BLaER1 (cell line): ENCODE data around the gene ADAP2.
"Not testable (repeated sequence)": the region's sequence is repeated elsewhere in the genome, so short reads cannot be mapped to it uniquely, and the experiment has no call there.

Source experiments
- H3K27ac ChIP-seq: shearing (Covaris generic); formaldehyde crosslinking; 2 replicates; pipeline ENCODE4 v1.8.1; 2022
- H3K27me3 ChIP-seq: shearing (Covaris generic); formaldehyde crosslinking; 2 replicates; pipeline ENCODE4 v1.8.1; 2022
- H3K36me3 ChIP-seq: shearing (Covaris generic); formaldehyde crosslinking; 2 replicates; pipeline ENCODE4 v1.8.1; 2022
- H3K4me1 ChIP-seq: shearing (Covaris generic); formaldehyde crosslinking; 2 replicates; pipeline ENCODE4 v1.8.1; 2022
- H3K4me2 ChIP-seq: shearing (Covaris generic); formaldehyde crosslinking; 2 replicates; pipeline ENCODE4 v1.8.1; 2022
- H3K4me3 ChIP-seq: shearing (Covaris generic); formaldehyde crosslinking; 2 replicates; pipeline ENCODE4 v1.8.1; 2022
- H3K9ac ChIP-seq: shearing (Covaris generic); formaldehyde crosslinking; 2 replicates; pipeline ENCODE4 v1.8.1; 2022
- H3K9me3 ChIP-seq: shearing (Covaris generic); formaldehyde crosslinking; 2 replicates; pipeline ENCODE4 v1.8.1; 2022
- H4K20me1 ChIP-seq: shearing (Covaris generic); formaldehyde crosslinking; 2 replicates; pipeline ENCODE4 v1.8.1; 2022
- Cebpa-rat ChIP-seq: shearing (Covaris generic); IDR thresholded peaks from 2 replicates; pipeline ENCODE4 v1.8.1; 2022

The ADAP2 gene, protein sequence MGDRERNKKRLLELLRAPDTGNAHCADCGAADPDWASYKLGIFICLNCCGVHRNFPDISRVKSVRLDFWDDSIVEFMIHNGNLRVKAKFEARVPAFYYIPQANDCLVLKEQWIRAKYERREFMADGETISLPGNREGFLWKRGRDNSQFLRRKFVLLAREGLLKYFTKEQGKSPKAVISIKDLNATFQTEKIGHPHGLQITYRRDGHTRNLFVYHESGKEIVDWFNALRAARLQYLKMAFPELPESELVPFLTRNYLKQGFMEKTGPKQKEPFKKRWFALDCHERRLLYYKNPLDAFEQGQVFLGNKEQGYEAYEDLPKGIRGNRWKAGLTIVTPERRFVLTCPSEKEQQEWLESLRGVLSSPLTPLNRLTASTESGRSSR

GRCh38 chr17:30921544-30922196 is at the start of gene ADAP2:
TSS of gene ADAP2 (plus strand) at chr17:30921945. CDS start at chr17:30922015, 70 bp downstream.
- Histone ChIP-seq H3K4me1 (no peaks in the 10 kb centered on the region), H3K27me3 (peaks cover 49% of the 10 kb centered on the region), H3K9ac (no peak within 1 kb of the TSS), H4K20me1 (0 out of 2 replicates have a peak, but pooled peaks cover 5% of the 10 kb centered on the region), H3K9me3 (no peaks in the 10 kb centered on the region), H3K36me3 (no peaks in the 10 kb centered on the region), H3K4me2 (no peak within 1 kb of the TSS), H3K4me3 (no peak within 1 kb of the TSS), H3K27ac (no peak within 1 kb of the TSS)
- no peak for TF ChIP-seq Cebpa-rat

DNA sequence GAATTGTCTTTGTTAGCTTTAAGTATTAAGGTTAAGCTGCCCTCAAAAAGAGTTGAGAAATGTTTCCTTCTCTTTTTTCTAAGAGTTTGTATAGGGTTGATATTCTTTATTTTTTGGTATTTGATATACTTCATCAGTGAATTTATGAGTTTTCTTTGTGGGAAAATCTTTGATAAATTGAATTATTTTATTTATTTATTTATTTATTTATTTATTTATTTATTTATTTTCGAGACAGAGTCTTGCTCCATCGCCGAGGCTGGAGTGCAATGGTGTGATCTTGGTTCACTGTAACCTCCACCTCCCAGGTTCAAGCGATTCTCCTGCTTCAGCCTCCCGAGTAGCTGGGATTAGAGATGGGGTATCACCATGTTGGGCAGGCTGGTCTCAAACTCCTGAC is 35.6 kb upstream of the ADAP2 start:
- Histone ChIP-seq H4K20me1 (no peaks in the 10 kb centered on the region), H3K9ac (no peak overlapping the region), H3K9me3 (no peaks in the 10 kb centered on the region), H3K4me3 (no peak overlapping the region), H3K27ac (no peak overlapping the region), H3K4me1 (no peaks in the 10 kb centered on the region), H3K27me3 (no peaks in the 10 kb centered on the region), H3K4me2 (no peak overlapping the region), H3K36me3 (peaks cover 92% of the 10 kb centered on the region)
- TF ChIP-seq Cebpa-rat: no peak

- Histone ChIP-seq H3K9ac (no peak overlapping the region), H3K36me3 (peaks cover 80% of the 10 kb centered on the region), H4K20me1 (no peaks in the 10 kb centered on the region), H3K4me2 (no peak overlapping the region), H3K27me3 (no peaks in the 10 kb centered on the region), H3K9me3 (no peaks in the 10 kb centered on the region), H3K4me1 (peaks cover 10% of the 10 kb centered on the region; the same call in 1 of the 2 replicates), H3K4me3 (no peak overlapping the region), H3K27ac (no peak overlapping the region)
- TF ChIP-seq Cebpa-rat: no peak
Observed at GRCh38 chr17:30894236-30894635, 27.5 kb upstream of the ADAP2 start.

- peaks cover 81% of the 10 kb centered on the region for H3K36me3 ChIP-seq
- H3K27me3 ChIP-seq: no peaks in the 10 kb centered on the region
- no peak overlapping the region for H3K4me3 ChIP-seq
- H3K9me3 ChIP-seq: no peaks in the 10 kb centered on the region
- H3K4me1 ChIP-seq: peaks cover 10% of the 10 kb centered on the region; the same call in 1 of the 2 replicates
- no peak overlapping the region for H3K4me2 ChIP-seq
- 0 out of 2 replicates have a peak, but pooled peaks cover 10% of the 10 kb centered on the region for H4K20me1 ChIP-seq
- H3K27ac ChIP-seq: no peak overlapping the region
- H3K9ac ChIP-seq: no peak overlapping the region
- no peak for TF ChIP-seq Cebpa-rat
Observed at GRCh38 chr17:30897311-30897710, 24.4 kb upstream of the ADAP2 start.

- H3K27ac ChIP-seq: peak overlapping the region; percentile 93
- 0 out of 2 replicates have a peak, but pooled peaks cover 11% of the 10 kb centered on the region for H4K20me1 ChIP-seq
- H3K4me1 ChIP-seq: peaks cover 31% of the 10 kb centered on the region
- H3K4me3 ChIP-seq: peak overlapping the region; percentile 89
- H3K9me3 ChIP-seq: no peaks in the 10 kb centered on the region
- no peak for TF ChIP-seq Cebpa-rat
- H3K36me3 ChIP-seq: peaks cover 34% of the 10 kb centered on the region
- H3K9ac ChIP-seq: peak overlapping the region; percentile 97
- H3K27me3 ChIP-seq: no peaks in the 10 kb centered on the region
- H3K4me2 ChIP-seq: peak overlapping the region; percentile 79
Observed at GRCh38 chr17:30905742-30906100, 16.0 kb upstream of the ADAP2 start.

DNA sequence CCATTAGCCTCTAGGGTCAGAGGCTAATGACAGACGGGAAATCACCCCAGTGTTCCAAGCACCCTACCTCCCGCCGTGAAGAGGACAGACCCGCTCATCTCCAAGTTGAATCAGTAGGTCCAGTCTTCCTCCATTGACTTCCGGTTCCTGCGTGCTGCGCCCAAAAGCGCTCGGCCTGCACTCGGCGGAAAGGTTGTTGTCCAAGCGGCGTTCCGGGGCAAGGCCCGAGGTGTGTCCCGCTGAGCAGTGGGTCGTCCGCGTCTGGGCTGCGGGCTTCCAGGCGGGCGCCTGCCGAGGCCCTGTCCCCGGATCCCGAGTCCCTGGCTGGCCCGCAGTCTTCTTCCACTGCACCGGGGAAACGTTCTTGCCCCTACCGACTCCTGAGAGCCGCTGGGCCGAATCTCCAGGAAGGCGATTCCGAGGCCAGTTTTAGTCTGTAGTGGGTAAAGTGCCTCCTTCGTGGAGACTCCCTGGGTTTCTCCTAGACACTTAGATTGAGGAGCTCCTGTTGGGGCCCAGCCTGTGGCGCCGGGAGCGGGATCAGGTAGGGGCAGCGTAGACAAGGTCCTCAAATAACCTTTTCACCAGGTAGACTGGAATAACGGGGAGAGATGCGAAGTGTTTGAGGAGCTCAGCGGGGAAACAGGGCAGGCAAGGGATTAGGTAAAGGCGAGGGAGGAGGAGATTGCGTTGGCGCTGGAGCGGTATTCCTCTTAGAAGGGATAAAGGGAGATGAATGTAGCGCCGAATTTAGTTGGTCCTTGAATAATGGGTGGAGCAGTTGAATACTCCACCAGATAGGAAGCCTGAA is 15.4 kb upstream of the ADAP2 start, which contains the start of gene TEFM:
Gene TEFM, minus strand, starts transcription at position 138 of the 811 bp plus-strand sequence. Its CDS starts 40 bp downstream, at position 98.
- Histone ChIP-seq H3K27ac (peak within 1 kb of the TSS; percentile 93), H3K9me3 (no peaks in the 10 kb centered on the region), H3K4me3 (peak within 1 kb of the TSS; percentile 89), H3K4me1 (peaks cover 31% of the 10 kb centered on the region), H3K36me3 (peaks cover 28% of the 10 kb centered on the region), H3K9ac (peak within 1 kb of the TSS; percentile 97), H3K4me2 (peak within 1 kb of the TSS; percentile 79), H3K27me3 (no peaks in the 10 kb centered on the region), H4K20me1 (0 out of 2 replicates have a peak, but pooled peaks cover 11% of the 10 kb centered on the region)
- no peak for TF ChIP-seq Cebpa-rat

DNA sequence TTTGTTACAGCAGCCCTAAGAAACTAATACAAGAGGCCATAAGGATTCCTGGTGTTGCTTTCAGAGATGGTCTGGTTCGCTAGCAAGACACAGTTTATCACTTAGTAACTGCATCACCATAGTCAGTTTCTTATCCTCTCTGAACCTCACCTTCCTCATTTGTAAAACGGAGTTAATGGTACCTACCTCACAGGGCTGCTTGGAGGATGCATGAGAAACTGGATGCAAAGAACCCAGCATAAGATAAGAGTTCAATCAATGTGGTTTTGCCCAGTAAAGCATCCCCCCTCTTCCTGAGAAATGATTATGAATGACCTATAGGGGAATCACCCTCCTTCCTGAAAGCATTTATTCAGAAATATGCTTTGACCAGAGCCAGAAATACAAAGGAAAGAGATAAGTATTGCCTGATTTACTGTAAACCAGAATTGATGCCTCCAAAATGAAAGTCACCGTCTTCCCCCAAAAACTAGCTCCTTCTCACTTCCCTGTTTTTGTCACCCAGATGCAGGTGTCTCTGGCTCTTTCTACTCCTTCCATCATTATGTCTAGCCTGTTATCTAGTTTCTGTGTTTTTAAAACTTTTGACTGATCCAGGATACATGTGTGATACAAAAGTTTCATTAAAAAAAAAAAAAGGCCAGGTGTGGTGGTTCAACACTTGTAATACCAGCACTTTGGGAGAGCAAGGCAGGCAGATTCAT is 12.9 kb upstream of the ADAP2 start:
- Histone ChIP-seq H3K4me2 (no peak overlapping the region), H3K4me3 (no peak overlapping the region), H3K9ac (no peak overlapping the region), H4K20me1 (no peaks in the 10 kb centered on the region), H3K4me1 (peaks cover 31% of the 10 kb centered on the region), H3K9me3 (no peaks in the 10 kb centered on the region), H3K36me3 (peaks cover 4% of the 10 kb centered on the region), H3K27ac (no peak overlapping the region), H3K27me3 (no peaks in the 10 kb centered on the region)
- no peak for TF ChIP-seq Cebpa-rat

DNA sequence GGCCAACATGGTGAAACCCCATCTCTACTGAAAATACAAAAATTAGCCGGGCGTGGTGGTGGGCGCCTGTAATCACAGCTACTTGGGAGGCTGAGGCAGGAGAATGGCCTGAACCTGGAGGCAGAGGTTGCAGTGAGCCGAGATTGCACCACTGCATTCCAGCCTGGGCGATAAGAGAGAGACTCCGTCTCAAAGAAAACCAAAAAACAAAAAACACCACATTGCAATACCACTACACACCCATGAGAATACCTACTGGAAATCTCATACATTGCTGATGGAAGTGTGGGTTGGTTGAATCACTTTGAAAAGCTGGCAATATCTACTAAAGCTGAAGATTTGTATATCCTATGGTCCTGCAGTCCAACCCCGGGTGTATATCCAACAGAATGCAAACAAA is 11.6 kb upstream of the ADAP2 start:
- H3K36me3 ChIP-seq, H3K27me3 ChIP-seq, H3K4me2 ChIP-seq, H3K9ac ChIP-seq, H3K9me3 ChIP-seq, H4K20me1 ChIP-seq, H3K4me3 ChIP-seq, H3K27ac ChIP-seq: not testable (repeated sequence)
- peaks cover 25% of the 10 kb centered on the region for H3K4me1 ChIP-seq

GRCh38 chr17:30913955-30914354 is 7.8 kb upstream of the ADAP2 start:
- no peak overlapping the region for H3K27ac ChIP-seq
- H4K20me1 ChIP-seq: no peaks in the 10 kb centered on the region
- H3K4me2 ChIP-seq: no peak overlapping the region
- H3K27me3 ChIP-seq: no peaks in the 10 kb centered on the region
- no peaks in the 10 kb centered on the region for H3K9me3 ChIP-seq
- no peak overlapping the region for H3K4me3 ChIP-seq
- no peaks in the 10 kb centered on the region for H3K36me3 ChIP-seq
- H3K4me1 ChIP-seq: peaks cover 2% of the 10 kb centered on the region; the same call in 1 of the 2 replicates
- TF ChIP-seq Cebpa-rat: no peak
- no peak overlapping the region for H3K9ac ChIP-seq
